KBM-7 (cell line): ENCODE data around the gene RBBP6.
"Not testable (repeated sequence)": the region's sequence is repeated elsewhere in the genome, so short reads cannot be mapped to it uniquely, and the experiment has no call there.

Source experiments
- DNase-seq: peaks from one replicate; pipeline ENCODE4 v3.0.0-alpha.2; 2015
- in situ Hi-C: fragments of 300-500 bp; cut with MboI; formaldehyde crosslinking; loops from 2 replicates; pipeline ENCODE4 v1.14.3; 2020; ENCODE audit warnings: low sequenced_read_pairs, low pct_unique_long_range_greater_than_20kb, mixed read lengths

The RBBP6 gene

DNA sequence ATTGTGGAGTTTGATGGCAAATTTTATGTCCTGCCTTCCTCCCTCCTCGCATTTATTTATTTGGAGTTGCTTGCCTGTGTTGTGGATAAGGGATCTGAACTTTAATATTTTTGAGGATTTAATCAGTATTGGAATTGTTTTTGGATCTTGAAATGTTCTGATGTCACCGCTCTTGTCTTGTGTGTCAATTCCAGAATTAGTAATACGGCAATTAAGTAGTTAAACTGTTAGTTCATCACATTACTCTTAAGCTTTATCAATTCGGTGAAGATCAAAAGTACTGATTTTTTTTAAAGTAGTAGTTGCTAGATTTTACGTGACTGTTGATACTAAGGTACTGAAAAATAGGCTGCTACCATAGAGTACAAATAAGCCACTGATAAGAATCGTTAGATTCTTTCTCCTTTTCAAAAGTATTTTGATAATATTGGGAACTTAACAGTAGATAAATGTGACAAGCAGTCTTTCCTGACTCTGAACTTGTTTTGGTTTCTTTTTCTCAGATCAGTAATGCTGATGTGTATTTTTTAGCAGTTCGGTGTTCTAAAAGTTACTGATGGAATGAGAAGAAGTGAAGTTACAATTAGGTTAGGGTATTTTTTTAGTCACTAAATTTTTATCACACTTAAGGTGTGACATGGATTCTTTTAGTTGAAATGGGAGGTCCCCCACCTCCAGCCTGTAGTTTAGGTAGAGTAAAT lies 2.0 kb downstream of the RBBP6 start:
- in situ Hi-C loops: no loop called here
- peak; percentile 11 for DNase-seq

GRCh38 chr16:24543949-24544348 lies 4.6 kb downstream of the RBBP6 start:
- DNase-seq: no peak
- in situ Hi-C loops: no loop called here

DNA sequence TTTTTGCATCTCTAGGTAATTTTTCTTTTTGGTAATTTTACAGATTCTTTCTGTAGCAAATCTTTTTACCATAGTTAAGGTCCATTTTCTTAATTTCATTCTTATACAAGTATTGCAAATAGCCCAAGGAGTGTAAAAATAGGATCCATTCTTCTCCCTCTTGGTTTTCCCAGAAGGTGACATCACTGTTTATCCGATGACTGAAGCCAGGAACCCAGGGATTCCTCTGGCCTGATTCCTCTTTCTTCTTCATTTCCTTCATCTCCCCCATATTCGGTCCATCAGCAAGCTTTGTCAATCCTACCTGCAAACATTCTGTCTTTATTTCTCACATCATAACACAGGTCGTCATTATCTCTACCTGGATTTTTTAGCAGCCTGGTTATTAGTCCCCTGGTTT lies 5.3 kb downstream of the RBBP6 start:
- no peak for DNase-seq

DNA sequence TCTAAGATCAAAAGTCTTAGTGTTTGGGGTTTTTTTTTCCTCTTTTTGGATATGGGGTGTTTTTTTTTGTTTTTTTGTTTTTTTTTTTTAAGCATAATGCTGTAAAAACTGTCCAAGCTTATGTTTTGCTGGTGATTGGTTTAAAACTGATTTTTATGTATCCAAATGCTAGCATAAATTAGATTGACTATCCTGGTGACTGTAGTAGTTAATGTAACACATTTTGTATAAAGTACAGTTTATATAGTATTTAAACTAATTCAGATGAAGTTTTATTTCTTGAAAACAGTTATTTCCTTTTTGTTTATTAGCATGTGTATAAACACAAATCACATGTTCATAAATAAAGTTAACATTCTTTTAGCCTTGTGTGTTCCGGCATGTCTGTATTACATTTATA lies 10.9 kb downstream of the RBBP6 start:
- DNase-seq: no peak
- in situ Hi-C loops: no loop called here

More for the DNA sequence above, 5.3 kb downstream of the RBBP6 start:
- in situ Hi-C loops: no loop called here

DNA sequence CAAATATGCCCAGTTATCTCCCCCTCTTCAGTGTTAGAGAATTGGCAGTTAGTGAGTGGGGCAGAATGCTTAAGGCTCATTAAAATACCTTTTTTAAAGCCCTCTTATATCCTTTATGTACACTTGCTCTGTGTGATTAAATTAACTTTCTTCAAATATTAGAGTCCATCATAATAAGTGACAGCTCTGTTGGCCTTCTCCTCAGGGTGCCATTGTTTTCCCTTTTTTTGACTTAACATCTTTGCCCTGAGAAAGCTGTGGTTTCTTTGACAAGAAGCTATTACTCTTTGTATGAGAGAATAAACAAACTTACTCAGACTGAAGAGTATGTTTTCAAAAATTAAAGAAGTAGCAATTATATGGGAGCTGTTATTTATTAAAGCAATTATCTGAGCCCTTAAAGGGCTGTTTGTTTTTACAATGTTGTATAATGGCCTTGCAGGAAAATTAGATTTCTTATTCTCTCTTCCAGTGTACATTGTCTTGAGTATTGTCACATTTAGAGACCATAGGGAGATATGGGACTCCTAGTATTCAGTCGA lies 13.4 kb downstream of the RBBP6 start:
- in situ Hi-C loops: no loop called here
- DNase-seq: no peak

- no peak for DNase-seq
- in situ Hi-C loops: no loop called here
Observed at GRCh38 chr16:24553983-24554382, 14.6 kb downstream of the RBBP6 start.

DNA sequence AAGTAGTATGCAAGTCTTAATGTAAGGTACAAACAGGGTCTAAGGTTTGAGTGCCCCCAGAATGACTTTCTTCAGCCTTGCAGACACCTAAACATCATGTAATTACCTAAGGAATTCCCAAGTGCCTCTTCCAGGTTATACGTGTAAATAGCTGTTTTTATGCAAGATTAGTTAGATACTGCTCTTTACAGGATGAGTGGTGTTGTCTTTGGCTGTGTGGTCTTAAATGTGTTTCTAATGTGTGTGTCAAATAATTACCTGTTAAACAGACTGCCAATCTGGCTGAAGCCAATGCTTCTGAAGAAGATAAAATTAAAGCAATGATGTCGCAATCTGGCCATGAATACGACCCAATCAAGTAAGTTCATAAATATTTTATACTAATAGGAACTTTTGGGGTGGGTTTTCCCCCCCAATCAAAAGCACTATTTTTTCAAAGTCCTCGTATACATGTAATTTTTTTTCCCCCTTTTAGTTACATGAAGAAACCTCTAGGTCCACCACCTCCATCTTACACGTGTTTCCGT lies 16.0 kb downstream of the RBBP6 start:
- in situ Hi-C loops: no loop called here
- DNase-seq: no peak

DNA sequence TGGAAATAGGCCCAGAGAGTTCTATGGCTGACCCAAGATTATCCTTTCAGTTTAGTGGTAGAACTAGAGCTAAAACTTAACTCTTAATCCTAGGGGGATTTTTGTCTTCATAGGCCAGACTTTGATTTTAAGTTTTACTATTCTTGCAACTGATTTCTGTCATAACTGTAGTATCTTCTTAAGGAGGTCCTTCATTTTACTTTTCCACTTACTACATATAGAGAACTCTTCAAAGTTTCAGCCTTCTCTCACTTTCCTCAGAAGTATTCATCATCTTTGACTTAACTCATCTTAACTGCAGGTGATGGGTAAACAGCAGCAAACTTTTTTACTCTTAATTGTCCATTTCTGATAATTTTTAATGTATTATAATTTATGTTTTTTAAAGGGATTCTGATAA lies 23.4 kb downstream of the RBBP6 start:
- no peak for DNase-seq
- in situ Hi-C loops: no loop called here

- in situ Hi-C loops: no loop called here
- DNase-seq: no peak
Observed at GRCh38 chr16:24568392-24568791, 29.0 kb downstream of the RBBP6 start.

- in situ Hi-C loops: no loop called here
- DNase-seq: peak; percentile 23
Observed at GRCh38 chr16:24571096-24571495, 31.7 kb downstream of the RBBP6 start.

- DNase-seq: no peak
Observed at GRCh38 chr16:24572069-24572468, 32.7 kb downstream of the RBBP6 start.

GRCh38 chr16:24573141-24573540 lies 33.8 kb downstream of the RBBP6 start:
- no peak for DNase-seq
- in situ Hi-C loops: no loop called here

More at GRCh38 chr16:24572069-24572468, 32.7 kb downstream of the RBBP6 start:
- in situ Hi-C loops: no loop called here

DNA sequence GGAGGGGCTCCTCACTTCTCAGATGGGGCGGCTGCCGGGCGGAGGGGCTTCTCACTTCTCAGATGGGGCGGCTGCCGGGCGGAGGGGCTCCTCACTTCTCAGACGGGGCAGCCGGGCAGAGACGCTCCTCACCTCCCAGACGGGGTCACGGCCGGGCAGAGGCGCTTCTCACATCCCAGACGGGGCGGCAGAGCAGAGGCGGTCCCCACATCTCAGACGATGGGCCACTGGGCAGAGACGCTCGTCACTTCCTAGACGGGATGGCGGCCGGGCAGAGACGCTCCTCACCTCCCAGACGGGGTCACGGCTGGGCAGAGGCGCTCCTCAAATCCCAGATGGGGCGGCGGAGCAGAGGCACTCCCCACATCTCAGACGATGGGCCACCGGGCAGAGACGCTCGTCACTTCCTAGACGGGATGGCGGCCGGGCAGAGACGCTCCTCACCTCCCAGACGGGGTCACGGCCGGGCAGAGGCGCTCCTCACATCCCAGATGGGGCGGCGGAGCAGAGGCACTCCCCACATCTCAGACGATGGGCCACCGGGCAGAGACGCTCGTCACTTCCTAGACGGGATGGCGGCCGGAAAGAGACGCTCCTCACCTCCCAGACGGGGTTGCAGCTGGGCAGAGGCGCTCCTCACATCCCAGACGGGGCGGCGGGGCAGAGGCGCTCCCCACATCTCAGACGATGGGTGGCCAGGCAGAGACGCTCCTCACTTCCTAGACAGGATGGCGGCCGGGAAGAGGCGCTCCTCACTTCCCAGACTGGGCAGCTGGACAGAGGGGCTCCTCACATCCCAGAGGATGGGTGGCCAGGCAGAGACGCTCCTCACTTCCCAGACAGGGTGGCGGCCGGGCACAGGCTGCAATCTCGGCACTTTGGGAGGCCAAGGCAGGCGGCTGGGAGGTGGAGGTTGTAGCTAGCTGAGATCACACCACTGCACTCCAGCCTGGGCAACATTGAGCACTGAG lies 35.4 kb downstream of the RBBP6 start:
- DNase-seq, in situ Hi-C loops: not testable (repeated sequence)

DNA sequence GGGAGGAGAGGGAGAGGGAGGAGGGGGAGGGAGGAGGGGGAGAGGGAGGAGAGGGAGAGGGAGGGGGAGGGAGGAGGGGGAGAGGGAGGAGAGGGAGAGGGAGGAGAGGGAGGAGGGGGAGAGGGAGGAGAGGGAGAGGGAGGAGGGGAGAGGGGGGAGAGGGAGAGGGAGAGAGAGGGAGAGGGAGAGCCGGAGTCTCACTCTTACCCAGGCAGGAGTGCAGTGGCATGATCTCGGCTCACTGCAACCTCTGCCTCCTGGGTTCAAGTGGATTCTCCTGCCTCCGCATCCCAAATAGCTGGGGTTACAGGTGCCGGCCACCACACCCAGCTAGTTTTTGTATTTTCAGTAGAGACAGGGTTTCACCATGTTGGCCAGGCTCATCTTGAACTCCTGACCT lies 36.4 kb downstream of the RBBP6 start:
- in situ Hi-C loops, DNase-seq: not testable (repeated sequence)

- DNase-seq: no peak
- in situ Hi-C loops: no loop called here
Observed at GRCh38 chr16:24577167-24577566, 37.8 kb downstream of the RBBP6 start.

DNA sequence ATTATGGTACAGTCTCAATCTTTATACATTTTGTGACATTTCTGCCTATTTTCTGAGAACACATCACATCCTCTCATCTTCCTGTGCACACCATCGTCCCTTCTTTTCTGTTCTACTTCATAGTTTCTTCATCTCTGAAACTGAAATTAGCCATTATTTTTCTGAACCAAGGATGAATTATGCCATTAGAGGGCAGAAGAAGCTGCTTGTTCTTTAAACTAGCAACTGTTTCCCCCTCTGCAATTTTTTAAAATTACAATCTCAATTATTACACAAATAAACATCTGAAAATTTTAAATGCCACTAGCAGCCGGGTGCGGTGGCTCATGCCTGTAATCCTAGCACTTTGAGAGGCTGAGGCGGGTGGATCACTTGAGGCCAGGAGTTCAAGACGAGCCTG lies 41.3 kb downstream of the RBBP6 start:
- in situ Hi-C loops: no loop called here
- DNase-seq: no peak

DNA sequence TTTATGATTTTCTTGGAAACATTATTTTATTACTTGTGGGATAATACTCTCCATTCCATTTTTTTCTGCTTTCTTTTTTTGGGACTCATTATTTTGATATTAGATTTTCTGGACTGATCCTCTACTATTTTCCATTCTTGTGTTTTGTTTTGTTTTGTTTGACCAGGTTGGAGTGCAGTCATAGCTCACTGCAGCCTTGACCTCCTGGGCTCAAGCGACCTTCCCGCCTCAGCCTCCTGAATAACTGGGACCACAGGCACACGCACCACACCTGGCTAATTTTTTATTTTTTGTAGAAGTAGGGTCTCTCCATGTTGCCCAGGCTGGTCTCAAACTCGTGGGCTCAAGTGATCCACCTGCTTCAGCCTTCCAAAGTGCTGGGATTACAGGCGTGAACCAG lies 44.1 kb downstream of the RBBP6 start:
- in situ Hi-C loops: no loop called here
- no peak for DNase-seq

GRCh38 chr16:24589997-24590396 lies 50.6 kb downstream of the RBBP6 start:
- no peak for DNase-seq
- in situ Hi-C loops: no loop called here

GRCh38 chr16:24598777-24599437 lies 59.5 kb downstream of the RBBP6 start:
- no peak for DNase-seq
- in situ Hi-C loops: no loop called here
